Activated effector memory CD4-positive, alpha-beta T cell treated with Interleukin-2 at 50 U/mL for 16 hours (primary cell): Measurements from ENCODE around the gene FAM83E.
A peak's percentile ranks its signal among the peaks of the same experiment; 100 is the strongest.
"Not testable (repeated sequence)": the region's sequence is repeated elsewhere in the genome, so short reads cannot be mapped to it uniquely, and the experiment has no call there.

Experiments used
- DNase-seq: peaks from one replicate; pipeline ENCODE4 v3.0.0-alpha.2; 2020

FAM83E gene

GRCh38 chr19:48614436-48615230 is at the start of gene FAM83E:
TSS of gene FAM83E (minus strand) at chr19:48615076. CDS start at chr19:48613372, 1,704 bp downstream.
- no peak for DNase-seq

- DNase-seq, result no peak
Measured at GRCh38 chr19:48664476-48664875, 49.6 kb upstream of the FAM83E start.

- DNase-seq, result no peak
Measured at GRCh38 chr19:48663667-48664066, 48.8 kb upstream of the FAM83E start.

GRCh38 chr19:48661711-48662090 is 46.8 kb upstream of the FAM83E start:
- no peak for DNase-seq

- peak; percentile 66 for DNase-seq
Measured at GRCh38 chr19:48660852-48661710, 46.2 kb upstream of the FAM83E start.

GRCh38 chr19:48659768-48660167 is 44.9 kb upstream of the FAM83E start:
- DNase-seq, result no peak

- DNase-seq, result no peak
Measured at GRCh38 chr19:48658483-48658882, 43.6 kb upstream of the FAM83E start.

GRCh38 chr19:48657828-48658227 is 43.0 kb upstream of the FAM83E start:
- not testable (repeated sequence) for DNase-seq

GRCh38 chr19:48656840-48657474 is 42.1 kb upstream of the FAM83E start:
- DNase-seq, result no peak

- no peak for DNase-seq
Measured at GRCh38 chr19:48654299-48655059, 39.6 kb upstream of the FAM83E start.

- no peak for DNase-seq
Measured at GRCh38 chr19:48651683-48652048, 36.8 kb upstream of the FAM83E start.

GRCh38 chr19:48650974-48651682 is 36.3 kb upstream of the FAM83E start:
- no peak for DNase-seq

- no peak for DNase-seq
Measured at GRCh38 chr19:48648134-48648533, 33.3 kb upstream of the FAM83E start.

- no peak for DNase-seq
Measured at GRCh38 chr19:48646722-48647216, 31.9 kb upstream of the FAM83E start.

- DNase-seq, result peak; percentile 89
Measured at GRCh38 chr19:48646001-48646721, 31.3 kb upstream of the FAM83E start, which contains the start of gene CA11. TSS of gene CA11 (minus strand) at chr19:48646187. CDS start at chr19:48645632, 555 bp downstream.

- DNase-seq, result no peak
Measured at GRCh38 chr19:48645620-48646000, 30.7 kb upstream of the FAM83E start.

- peak; percentile 58 for DNase-seq
Measured at GRCh38 chr19:48644839-48645619, 30.2 kb upstream of the FAM83E start.

GRCh38 chr19:48644355-48644754 is 29.5 kb upstream of the FAM83E start:
- DNase-seq, result no peak

GRCh38 chr19:48642862-48643261 is 28.0 kb upstream of the FAM83E start:
- DNase-seq, result no peak

- DNase-seq, result no peak
Measured at GRCh38 chr19:48641850-48642249, 27.0 kb upstream of the FAM83E start.
